GM23338 (cell line): ENCODE results near the gene SOX2.

Experiments
- CREB1 ChIP-seq: fragments of 250-450 bp; sonication (Bioruptor Pico); IDR thresholded peaks from 2 replicates; pipeline ENCODE4 v1.5.0; 2020; ENCODE audit warnings: low read depth, mild to moderate bottlenecking, moderate library complexity
- ETS1 ChIP-seq: IDR thresholded peaks from 2 replicates; pipeline ENCODE4 v1.6.1; 2016; ENCODE audit warnings: antibody characterized with exemption
- EZH2 ChIP-seq: fragments of 200-600 bp; sonication (generic); IDR thresholded peaks from one replicate; pipeline ENCODE4 v1.8.0; 2017; ENCODE audit warnings: antibody characterized with exemption, mild to moderate bottlenecking, low read depth; ENCODE audit not compliant: unreplicated experiment
- EZH2phosphoT487 ChIP-seq: fragments of 200-600 bp; sonication (generic); IDR thresholded peaks from one replicate; pipeline ENCODE4 v1.8.1; 2018; ENCODE audit warnings: antibody characterized with exemption; ENCODE audit not compliant: unreplicated experiment
- JUNB ChIP-seq: IDR thresholded peaks from one replicate; pipeline ENCODE4 v1.6.1; 2016; ENCODE audit warnings: antibody characterized with exemption; ENCODE audit not compliant: unreplicated experiment
- NANOG ChIP-seq: IDR thresholded peaks from 2 replicates; pipeline ENCODE4 v1.6.1; 2016; ENCODE audit warnings: antibody characterized with exemption, borderline replicate concordance
- POLR2AphosphoS5 ChIP-seq: IDR thresholded peaks from 2 replicates; pipeline ENCODE4 v1.6.1; 2016; ENCODE audit warnings: antibody characterized with exemption, low read depth
- ZNF331 ChIP-seq: fragments of 250-450 bp; sonication (Bioruptor Pico); IDR thresholded peaks from 2 replicates; pipeline ENCODE4 v1.5.0; 2020; ENCODE audit warnings: low read depth, mild to moderate bottlenecking, moderate library complexity
- TF ChIP-seq, protein P1 (sequence below), 2 experiments: fragments of 200-600 bp in 1 of 2; sonication (generic) in 1 of 2; conservative IDR thresholded peaks; 2 replicates each; pipeline versions ENCODE4 v1.5.1 to v1.6.1; 2016 to 2017; ENCODE audit warnings: antibody characterized with exemption in 2 of 2, low read depth in 2 of 2, mild to moderate bottlenecking in 2 of 2, moderate library complexity in 1 of 2
- TF ChIP-seq, protein P2 (sequence below): IDR thresholded peaks from one replicate; pipeline ENCODE4 v1.6.1; 2018; ENCODE audit warnings: antibody characterized with exemption; ENCODE audit not compliant: unreplicated experiment

- TF ChIP-seq, protein P1, sequence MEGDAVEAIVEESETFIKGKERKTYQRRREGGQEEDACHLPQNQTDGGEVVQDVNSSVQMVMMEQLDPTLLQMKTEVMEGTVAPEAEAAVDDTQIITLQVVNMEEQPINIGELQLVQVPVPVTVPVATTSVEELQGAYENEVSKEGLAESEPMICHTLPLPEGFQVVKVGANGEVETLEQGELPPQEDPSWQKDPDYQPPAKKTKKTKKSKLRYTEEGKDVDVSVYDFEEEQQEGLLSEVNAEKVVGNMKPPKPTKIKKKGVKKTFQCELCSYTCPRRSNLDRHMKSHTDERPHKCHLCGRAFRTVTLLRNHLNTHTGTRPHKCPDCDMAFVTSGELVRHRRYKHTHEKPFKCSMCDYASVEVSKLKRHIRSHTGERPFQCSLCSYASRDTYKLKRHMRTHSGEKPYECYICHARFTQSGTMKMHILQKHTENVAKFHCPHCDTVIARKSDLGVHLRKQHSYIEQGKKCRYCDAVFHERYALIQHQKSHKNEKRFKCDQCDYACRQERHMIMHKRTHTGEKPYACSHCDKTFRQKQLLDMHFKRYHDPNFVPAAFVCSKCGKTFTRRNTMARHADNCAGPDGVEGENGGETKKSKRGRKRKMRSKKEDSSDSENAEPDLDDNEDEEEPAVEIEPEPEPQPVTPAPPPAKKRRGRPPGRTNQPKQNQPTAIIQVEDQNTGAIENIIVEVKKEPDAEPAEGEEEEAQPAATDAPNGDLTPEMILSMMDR (conservative IDR thresholded peaks at IDR 0.05; ENCODE audit: low read depth in 2 of 2), result no peak
- TF ChIP-seq EZH2 (no peak), ZNF331 (CRISPR knock-in tag) (no peak), CREB1 (CRISPR knock-in tag) (no peak), EZH2phosphoT487 (no peak), POLR2AphosphoS5 (no peak), ETS1 (no peak), JUNB (no peak), NANOG (no peak)
- TF ChIP-seq, protein P2, sequence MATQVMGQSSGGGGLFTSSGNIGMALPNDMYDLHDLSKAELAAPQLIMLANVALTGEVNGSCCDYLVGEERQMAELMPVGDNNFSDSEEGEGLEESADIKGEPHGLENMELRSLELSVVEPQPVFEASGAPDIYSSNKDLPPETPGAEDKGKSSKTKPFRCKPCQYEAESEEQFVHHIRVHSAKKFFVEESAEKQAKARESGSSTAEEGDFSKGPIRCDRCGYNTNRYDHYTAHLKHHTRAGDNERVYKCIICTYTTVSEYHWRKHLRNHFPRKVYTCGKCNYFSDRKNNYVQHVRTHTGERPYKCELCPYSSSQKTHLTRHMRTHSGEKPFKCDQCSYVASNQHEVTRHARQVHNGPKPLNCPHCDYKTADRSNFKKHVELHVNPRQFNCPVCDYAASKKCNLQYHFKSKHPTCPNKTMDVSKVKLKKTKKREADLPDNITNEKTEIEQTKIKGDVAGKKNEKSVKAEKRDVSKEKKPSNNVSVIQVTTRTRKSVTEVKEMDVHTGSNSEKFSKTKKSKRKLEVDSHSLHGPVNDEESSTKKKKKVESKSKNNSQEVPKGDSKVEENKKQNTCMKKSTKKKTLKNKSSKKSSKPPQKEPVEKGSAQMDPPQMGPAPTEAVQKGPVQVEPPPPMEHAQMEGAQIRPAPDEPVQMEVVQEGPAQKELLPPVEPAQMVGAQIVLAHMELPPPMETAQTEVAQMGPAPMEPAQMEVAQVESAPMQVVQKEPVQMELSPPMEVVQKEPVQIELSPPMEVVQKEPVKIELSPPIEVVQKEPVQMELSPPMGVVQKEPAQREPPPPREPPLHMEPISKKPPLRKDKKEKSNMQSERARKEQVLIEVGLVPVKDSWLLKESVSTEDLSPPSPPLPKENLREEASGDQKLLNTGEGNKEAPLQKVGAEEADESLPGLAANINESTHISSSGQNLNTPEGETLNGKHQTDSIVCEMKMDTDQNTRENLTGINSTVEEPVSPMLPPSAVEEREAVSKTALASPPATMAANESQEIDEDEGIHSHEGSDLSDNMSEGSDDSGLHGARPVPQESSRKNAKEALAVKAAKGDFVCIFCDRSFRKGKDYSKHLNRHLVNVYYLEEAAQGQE, result no peak
Observed at GRCh38 chr3:181718987-181719911, 7.5 kb downstream of the SOX2 start.
